Germinal center (tissue), 1 donor: ENCODE measurements around the gene KLF18.
"Not testable (repeated sequence)": the region's sequence is repeated elsewhere in the genome, so short reads cannot be mapped to it uniquely, and the experiment has no call there.

Experiments
- DNase-seq: peaks from one replicate; pipeline ENCODE4 v3.0.0; 2012; ENCODE audit warnings: mixed read lengths, low spot score

Gene KLF18

DNA sequence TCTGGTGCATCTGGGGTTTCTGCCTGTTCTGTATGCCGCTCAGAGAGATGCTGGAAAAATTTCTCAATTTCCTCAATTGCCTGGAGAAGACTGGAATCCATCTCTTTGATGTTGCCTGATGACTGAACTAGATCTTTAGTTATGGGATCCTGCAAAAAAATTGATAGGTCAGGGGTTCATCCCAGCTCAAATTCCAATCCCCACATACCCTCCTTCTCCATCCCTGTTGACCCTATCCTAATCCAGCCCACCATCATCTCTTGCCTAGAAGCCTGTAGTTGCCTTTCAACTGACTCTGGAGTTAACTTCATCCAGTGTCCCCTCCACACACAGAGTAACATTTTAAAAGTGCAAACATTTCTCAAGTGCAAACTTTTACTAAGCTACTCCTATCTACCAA, at the start of gene KLF18:
KLF18 (minus strand) TSS at position 101 of the 400 bp plus-strand sequence; CDS start at position 101, 0 bp downstream.
- no peak for DNase-seq

DNA sequence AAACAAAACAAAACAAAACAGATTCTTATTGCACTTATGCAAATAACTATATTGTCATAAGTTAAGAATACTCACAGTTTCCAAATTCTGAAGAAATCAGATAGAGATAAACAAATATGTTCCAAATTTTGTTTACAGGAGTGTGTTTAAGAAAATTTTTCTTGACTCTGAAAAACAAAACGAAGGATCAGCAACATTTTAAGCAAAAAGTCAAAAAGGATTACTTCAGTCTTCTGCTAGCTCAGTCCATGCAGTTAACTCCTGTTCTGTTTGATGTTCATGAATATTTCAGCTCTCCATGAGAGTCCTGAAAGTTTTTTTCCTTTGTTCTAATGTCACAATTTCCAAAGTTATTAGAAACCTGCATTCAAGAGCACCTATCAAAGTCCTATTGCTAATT, 33.2 kb upstream of the KLF18 start:
- DNase-seq: no peak

DNA sequence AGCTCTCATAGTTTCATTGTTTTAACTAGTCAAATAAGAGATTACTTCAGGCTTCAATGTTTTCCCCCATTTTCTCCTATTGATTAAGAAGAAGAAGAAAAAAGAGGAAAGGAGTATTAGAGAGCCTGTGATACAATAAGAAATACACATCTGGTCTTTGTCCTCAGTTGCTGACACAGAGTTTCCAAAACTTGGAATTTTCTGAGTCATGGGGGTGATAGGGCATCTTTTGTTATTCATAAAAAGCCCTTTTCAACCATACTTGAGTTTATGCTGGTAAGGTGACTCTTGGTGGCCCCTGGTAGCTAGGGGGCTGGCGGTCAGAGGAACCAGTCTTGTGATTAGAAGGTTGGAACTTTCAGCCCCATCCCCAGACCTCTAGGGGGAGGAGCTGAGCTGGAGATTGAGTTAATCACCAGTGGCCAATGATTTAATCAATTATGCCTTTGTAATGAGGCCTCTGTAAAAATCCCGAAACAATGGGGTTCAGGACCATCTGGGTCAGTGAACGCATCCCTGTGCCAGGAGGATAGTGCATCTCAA, 28.9 kb upstream of the KLF18 start:
- DNase-seq: no peak

DNA sequence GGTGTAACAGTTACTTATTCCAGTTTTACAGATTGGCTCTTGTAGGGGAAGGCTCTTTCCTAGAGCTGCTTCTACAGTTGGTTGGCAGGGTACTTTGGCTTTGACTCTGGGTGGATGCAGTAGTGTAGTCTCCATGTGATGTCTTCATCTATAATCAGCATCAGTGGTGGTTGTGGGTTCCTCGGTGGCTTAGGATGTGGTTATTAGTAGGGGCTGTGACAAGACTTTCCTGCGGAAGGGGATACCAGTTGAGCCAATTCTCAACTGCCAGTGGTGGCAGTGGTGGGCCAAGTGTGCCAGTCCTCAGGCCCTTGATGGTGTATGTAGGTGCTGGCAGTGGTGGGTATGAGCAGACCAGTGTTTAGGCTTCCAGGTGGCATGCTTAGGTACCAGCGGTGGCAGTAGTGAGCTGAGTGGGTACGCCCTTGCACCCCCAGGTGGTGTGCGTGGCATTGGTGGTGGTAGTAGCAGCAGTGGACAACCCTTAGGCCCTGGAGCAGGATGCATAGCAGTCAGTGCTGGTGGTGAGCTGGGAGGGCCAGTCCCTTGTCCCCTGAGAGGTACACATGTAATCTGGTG, 27.2 kb upstream of the KLF18 start:
- DNase-seq: no peak

DNA sequence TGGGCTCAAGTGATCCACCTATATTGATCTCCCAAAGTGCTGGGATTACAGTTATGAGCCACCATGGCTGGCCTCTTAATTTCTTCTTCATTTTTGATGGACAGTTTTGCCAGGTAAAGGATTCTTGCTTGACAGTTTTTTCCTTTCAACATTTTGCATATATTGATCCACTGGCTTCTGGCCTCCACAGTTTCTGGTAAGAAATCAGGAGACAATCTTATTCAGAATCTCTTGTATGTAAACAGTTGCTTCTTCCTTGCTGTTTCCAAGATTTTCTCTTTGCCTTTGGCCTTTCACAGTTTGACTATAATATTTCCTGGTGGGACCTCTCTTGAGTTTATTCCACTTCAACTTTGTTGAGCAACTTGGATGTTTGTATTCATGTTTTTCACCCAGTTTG, 20.1 kb upstream of the KLF18 start:
- no peak for DNase-seq

DNA sequence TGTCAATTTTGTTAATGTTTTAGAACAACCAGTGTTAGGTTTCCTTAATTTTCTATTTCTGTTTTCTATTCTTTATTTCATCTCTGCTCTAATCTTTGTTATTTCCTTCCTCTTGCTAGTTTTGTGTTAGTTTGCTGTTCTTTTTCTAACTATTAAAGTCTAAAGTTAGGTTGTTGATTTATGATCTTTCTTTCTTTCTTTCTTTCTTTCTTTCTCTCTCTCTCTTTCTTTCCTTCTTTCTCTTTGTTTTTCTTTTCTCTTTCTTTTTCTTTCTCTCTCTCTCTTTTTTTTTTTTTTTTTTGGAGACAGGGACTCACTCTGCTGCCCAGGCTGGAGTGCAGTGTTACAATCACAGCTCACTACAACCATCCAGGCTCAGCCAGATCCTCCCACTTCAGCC, 17.4 kb upstream of the KLF18 start:
- no peak for DNase-seq

DNA sequence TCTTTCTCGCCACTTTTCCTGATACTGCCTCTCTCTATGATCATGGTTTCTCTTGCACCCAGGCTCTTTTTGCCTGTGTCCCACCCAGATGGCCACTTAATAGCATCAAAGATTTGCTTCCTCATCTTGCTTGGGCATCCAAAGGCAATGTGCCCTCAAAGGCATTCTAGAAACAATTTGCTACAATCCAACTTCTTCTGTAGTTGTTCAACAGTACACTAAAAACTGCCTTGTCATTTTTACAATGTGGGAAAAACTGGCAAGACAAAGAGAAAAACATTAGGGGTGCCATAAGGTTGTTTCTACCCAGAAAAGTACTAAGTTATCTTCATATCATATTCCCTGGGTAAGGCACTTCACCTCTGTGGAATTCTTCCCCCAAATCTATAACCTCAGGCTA, 16.5 kb upstream of the KLF18 start:
- no peak for DNase-seq

DNA sequence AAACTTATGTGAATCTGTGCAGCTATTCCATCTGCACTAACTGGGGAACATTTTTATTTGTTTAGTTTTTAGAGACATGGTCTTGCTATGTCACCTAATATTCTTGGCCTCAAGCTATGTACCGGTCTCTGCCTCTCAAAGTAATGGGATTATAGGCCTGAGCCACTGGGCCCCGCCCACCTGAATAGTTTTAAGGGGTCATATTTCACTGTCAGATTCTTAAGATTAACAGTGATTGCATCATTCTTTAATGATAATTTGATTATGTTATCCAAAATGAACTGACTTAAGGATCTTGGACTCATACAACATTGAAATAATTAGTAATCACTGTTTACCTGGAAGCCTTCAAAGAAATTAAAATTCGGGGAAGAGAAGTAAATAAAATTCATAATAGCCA, 12.6 kb upstream of the KLF18 start:
- no peak for DNase-seq

DNA sequence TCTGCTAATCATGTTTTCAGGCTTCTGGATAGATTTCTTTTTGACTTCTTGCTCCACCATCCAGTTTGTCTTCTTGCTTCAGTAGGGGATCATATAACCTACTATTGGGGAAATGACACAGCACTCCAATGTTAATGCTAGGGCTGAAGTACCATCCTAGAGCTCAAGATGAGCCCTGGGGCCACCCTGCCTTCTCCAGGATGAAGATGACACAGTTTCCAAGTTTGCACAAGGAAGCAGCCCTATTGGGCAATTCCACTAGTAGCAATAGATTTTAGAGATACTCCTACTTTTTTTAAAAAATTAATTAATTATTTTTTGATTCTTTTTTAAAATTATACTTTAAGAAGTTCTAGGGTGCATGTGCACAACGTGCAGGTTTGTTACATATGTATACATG, 11.3 kb upstream of the KLF18 start:
- no peak for DNase-seq

DNA sequence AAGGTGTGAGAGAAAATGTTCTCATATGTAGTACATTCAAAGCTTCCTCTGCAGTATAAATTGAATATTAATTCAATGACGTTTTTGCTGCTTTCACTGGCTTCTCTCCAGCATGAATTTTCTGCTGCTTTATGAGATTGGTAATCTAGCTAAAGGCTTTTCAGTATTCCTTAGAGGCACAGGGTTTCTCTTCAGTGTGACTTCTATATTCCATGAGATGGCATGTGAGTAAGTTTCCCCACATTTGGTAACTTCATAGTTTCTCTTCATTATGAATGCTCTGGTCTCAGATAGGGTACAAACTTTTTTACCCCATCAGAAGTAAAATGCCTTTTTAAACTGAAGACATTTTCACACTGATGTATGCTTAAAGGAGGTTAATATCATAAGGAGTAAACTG, 10.4 kb upstream of the KLF18 start:
- DNase-seq: no peak

DNA sequence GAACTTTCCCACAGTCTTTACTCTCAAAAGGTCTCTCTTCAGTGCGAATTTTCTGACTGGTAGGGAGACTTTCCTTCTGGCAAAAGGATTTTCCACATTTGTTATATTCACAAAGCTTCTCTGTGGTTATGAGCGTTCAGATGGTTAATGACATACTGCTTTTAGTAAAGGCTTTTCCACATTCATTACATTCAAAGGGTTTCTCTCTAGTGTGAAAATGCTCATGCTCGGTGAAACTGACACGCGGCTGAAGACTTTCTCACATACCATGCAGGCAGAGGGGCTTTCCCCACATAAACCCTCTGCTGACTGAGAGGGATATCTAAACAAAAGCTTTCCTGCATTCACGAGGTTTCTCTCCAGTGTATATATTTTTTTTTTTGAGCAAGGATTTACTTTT, 9.9 kb upstream of the KLF18 start:
- DNase-seq: no peak

DNA sequence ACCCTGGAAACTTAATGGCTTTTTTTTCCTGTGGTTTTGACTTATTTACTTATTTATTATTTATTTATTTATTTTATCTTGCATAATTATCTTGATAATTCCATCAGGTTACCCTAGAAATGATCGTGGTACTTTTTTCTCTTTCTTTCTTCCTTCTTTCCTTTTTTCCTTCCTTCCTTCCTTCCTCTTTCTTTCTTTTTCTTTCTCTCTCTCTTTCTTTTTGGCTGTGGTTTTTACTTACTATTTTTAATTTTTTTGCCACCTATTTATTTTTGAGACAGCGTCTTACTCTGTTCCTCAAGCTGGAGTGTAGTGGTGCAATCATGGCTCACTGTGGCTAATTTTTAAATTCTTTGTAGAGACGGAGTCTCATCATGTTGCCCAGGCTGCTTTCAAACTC, 6.2 kb upstream of the KLF18 start:
- no peak for DNase-seq

DNA sequence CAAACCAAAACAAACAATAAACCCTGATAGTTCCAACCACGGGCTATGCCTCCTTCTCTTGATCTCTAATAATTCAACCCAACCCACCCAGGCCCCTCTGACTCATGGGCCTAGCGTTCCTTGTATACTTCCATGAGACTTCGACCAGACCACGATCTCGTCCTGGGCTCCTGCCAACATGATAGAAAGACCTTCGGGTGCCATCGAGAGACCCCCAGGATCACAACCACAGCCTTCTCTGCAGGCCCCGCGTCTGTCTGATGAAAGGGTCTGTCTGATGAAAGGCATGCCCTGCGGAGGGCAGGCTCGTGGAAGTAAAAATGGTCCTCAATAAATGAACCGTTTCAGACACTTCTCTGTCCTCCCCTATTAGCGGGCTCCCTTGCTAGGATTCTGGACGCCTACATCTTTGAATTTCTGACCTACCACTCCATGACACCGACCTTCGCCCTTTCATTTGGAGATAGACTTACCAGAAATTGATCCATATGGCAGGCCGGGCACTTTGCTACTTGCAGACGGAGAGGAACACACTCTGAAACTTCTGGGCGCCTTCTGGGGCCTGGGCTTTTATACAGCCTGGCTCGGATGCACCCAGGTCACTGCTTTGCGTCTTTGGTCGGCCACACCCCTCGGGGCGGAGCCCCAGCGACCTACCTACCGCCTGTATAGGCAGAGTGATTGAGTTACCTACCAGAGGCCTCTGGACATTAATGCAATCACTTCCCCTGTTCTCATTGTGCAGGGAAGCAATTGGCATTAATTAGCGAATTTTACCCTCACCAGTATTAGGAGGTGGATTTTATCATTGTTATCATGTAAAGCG, 5.3 kb upstream of the KLF18 start:
- no peak for DNase-seq

DNA sequence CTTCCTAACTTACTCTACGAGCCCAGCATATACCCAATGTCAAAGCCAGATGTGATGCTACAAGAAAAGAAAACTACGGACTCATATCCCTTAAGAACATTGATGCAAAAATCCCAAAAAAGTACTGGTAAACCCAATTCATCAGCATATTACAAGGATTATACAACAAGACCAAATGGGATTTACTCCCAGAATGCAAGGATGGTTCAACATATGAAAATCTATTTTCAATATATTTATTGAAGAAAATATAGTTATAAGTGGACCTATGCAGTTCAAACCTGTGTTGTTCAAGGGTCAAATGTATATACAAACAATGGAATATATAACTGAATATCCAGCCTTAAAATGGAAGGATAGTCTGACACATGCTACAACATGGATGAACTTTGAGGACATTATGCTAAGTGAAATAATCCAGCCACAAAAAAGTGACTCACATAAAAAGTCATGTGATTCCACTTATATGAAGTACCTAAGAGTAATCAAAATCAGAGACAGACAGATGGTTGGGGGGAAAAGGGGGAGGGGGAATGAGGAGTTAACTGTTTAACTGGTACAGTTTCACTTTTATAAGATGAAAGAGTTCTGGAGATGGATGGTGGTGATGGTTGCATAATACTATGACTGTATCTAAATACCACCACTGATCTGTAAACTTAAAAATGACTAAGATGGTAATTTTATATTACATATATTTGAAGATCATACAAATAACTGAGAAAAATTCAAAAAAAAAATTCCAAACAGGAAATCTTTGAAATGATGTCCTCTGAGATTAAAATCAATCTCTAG, 3.7 kb upstream of the KLF18 start:
- no peak for DNase-seq

DNA sequence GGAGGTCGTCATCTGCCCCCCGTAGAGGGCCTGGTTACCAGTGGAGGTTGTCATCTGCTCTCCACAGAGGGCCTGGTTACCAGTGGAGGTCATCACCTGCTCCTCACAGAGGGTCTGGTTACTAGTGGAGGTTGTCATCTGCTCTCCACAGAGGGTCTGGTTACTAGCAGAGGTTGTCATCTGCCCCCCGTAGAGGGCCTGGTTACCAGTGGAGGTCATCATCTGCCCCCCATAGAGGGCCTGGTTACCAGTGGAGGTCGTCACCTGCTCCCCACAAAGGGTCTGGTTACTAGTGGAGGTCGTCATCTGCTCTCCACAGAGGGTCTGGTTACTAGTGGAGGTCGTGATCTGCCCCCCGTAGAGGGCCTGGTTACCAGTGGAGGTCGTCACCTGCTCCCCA, 1.9 kb downstream of the KLF18 start:
- DNase-seq: not testable (repeated sequence)

DNA sequence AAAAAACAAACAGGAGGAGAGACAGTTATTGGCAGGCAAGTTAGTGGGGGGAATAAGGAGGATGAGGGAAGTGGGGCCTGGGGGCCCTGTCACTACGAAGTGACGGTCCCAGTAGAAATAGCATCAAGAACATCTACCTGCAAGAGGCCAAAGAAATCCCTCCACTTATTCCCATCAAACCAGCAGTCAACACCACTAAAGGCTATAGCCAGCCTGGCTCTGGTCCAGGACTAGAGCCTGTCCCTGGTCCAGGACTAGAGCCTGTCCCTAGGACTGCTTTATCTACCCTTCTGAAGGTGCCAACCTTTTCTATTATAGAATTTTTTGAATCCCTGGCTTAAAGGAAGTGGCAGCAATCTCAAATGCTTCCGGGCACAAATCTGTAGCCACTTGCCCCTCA, 3.2 kb downstream of the KLF18 start:
- no peak for DNase-seq

DNA sequence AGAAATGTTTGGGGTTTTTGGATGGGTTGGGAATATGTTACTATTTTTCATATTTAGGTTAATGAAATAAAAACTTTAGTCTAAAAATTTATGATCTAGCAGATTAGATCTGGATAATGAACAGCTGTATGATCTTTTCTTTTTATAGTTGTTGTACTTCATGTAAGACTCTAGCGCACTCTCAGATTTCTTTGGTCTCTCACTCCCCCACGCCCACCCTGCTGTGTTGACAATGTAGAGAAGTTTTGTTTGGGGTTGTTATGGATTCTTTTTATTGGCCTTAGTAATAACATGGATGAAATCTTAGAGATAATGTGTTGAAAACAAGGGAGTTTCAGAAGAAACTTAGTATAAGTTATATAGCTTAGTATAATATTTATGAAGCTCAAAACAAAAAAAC, 5.5 kb downstream of the KLF18 start:
- DNase-seq: no peak

DNA sequence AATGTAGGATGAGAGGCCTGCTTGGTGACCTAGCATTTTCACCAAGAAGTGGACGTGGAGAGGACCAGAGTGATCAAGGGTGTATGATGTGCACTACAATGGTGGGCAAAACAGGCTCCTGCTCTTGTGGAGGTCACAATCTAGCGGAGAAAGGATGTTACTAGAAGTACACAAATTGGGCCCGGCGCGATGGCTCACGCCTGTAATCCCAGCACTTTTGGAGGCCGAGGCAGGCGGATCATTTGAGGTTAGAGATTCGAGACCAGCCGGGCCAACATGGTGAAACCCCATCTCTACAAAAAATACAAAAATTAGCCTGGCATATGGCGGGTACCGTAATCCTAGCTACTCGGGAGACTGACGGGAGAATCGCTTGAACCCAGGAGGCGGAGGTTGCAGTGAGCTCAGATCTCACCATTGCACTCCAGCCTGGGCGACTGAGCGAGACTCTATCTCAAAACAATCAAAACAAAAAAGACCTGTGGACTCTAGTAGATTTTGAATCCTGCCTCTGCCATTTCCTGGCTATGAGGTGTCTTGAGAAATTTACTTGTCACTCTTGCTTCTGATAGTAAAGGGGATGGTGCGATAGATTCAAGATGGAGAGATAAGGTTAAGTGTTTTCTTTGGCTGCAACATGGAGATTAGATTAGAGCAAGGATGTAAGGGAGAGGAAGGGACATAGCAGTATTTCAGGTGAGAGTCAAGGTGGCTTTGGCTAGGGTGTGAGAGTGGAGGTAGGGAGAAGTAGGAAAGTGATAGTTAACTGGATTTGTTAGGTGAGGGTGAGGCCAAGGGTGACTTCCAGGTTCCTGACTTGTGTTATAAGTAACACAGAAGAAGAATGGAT, 7.1 kb downstream of the KLF18 start:
- DNase-seq: no peak

DNA sequence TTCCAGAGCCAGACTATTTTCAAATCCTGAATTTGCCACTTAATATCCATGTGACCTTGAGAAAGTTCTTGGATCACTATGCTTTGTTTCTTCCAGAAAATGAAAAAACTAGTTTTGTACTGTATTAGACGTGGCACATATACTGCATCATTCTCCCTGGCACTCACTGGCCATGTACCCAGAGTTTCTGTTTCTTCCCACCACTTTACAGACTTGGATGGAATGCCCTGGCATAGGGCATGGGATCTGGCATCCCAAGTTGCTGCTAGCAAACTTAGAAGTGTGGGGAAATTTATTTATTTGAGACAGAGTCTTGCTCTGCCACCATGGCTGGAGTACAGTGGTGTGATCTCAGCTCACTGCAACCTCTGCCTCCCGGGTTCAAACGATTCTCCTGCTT, 10.0 kb downstream of the KLF18 start:
- no peak for DNase-seq

DNA sequence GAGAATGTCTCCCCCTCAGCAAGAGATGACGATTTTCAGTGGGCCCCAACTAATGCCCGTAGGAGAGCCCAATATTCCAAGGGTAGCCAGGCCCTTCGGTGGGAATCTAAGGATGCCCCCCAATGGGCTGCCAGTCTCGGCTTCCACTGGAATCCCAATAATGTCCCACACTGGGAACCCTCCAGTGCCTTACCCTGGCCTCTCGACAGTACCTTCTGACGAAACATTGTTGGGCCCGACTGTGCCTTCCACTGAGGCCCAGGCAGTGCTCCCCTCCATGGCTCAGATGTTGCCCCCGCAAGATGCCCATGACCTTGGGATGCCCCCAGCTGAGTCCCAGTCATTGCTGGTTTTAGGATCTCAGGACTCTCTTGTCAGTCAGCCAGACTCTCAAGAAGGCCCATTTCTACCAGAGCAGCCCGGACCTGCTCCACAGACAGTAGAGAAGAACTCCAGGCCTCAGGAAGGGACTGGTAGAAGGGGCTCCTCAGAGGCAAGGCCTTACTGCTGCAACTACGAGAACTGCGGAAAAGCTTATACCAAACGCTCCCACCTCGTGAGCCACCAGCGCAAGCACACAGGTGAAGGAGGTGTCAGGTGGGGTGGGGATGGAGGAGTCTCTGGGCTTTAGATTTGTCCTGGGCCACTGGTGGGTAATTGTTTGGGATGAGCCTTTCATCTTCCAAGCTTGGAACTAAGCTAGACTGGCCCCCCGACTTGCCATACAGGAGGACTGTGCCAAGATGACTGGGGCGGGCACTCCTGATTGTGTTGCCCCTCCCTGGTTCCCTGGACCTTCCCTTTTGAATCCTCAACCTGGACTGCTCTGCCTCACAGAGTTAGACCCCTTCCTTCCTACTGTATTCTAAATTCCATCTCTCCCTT, 11.6 kb downstream of the KLF18 start:
- no peak for DNase-seq

DNA sequence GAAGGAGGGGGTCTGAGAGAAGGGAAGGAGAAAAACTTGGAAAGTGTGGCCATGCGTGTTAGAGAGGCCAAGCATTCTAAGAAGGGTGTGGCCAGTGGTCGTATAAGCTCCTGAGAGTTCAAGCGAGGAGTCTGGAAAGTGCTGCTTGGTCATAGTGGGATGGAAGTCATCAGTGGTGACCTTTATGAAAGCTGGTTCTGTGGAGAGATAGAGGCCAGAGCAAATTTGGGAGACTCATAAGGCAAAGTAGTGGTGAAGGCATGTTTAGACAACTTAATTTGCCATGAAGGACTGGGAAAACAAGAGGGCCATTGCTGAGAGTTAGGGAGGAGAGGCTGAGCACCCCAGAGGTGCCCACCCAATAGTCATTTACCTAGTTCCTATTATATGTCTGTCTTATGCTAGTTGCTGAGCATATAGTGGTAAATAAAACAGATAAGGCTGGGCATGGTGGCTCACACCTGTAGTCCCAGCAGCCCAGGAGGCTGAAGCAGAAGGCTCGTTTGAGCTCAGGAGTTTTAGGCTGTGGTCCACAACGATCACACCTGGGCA, 21.0 kb downstream of the KLF18 start:
- no peak for DNase-seq
